HEK293 (cell line): ENCODE results near the gene ZNF432.
A peak's percentile ranks its signal among the peaks of the same experiment; 100 is the strongest.
"Not testable (repeated sequence)": the region's sequence is repeated elsewhere in the genome, so short reads cannot be mapped to it uniquely, and the experiment has no call there.

Experiments used
- CTCF ChIA-PET: fragments of 350-600 bp; formaldehyde crosslinking; extraction: SDS; loops from one replicate; lab custom pipeline; 2021; ENCODE audit warnings: antibody characterized with exemption; lab: Yijun Ruan, JAX
- POLR2A ChIA-PET: fragments of 300-600 bp; formaldehyde crosslinking; extraction: SDS; loops from one replicate; lab custom pipeline; 2020; ENCODE audit warnings: antibody characterized with exemption, inconsistent platforms; lab: Yijun Ruan, JAX
- H3K27ac ChIP-seq: fragments of 200-500 bp; sonication (Bioruptor generic); 2 replicates; pipeline ENCODE4 v1.5.1; 2014; ENCODE audit warnings: low read depth, low read length, control low read depth, inconsistent platforms; ENCODE audit errors: extremely low read depth
- H3K36me3 ChIP-seq, 2 experiments: fragments of 200-500 bp in 1 of 2; sonication (Bioruptor generic) in 1 of 2; 1 replicate in 1 of 2; 2 replicates in 1 of 2; pipeline ENCODE4 v1.5.1; 2014 to 2017; ENCODE audit warnings: inconsistent platforms in 2 of 2, low read length in 2 of 2; ENCODE audit not compliant: control insufficient read depth in 2 of 2, insufficient read depth in 1 of 2
- H3K4me1 ChIP-seq: fragments of 200-500 bp; sonication (Bioruptor generic); 2 replicates; pipeline ENCODE4 v1.5.1; 2014; ENCODE audit warnings: mild to moderate bottlenecking, low read length, inconsistent platforms; ENCODE audit not compliant: control insufficient read depth, insufficient read depth
- H3K4me3 ChIP-seq: 2 replicates; pipeline ENCODE4 v1.5.1; 2011; ENCODE audit warnings: low read depth, mild to moderate bottlenecking, control low read depth, low read length, moderate library complexity
- H3K9me3 ChIP-seq: fragments of 200-500 bp; sonication (Bioruptor generic); 2 replicates; pipeline ENCODE4 v1.5.1; 2014; ENCODE audit warnings: low read depth, low read length, inconsistent platforms; ENCODE audit not compliant: control insufficient read depth, insufficient read depth
- GLIS1 ChIP-seq: fragments of 450-650 bp; formaldehyde crosslinking; IDR thresholded peaks from 2 replicates; pipeline ENCODE4 v1.5.1; 2016; ENCODE audit warnings: missing biosample characterization, missing genetic modification characterization
- GLIS2 ChIP-seq: fragments of 450-650 bp; formaldehyde crosslinking; IDR thresholded peaks from 2 replicates; pipeline ENCODE4 v1.5.1; 2016; ENCODE audit warnings: missing biosample characterization, missing genetic modification characterization
- HOXD13 ChIP-seq: sonication (generic); formaldehyde crosslinking; IDR thresholded peaks from 2 replicates; pipeline ENCODE4 v1.8.0; 2022; ENCODE audit warnings: missing genetic modification reagents, borderline replicate concordance
- KLF16 ChIP-seq: fragments of 450-650 bp; formaldehyde crosslinking; IDR thresholded peaks from 2 replicates; pipeline ENCODE4 v1.5.1; 2017; ENCODE audit warnings: missing biosample characterization, missing genetic modification characterization
- PRDM1 ChIP-seq: fragments of 450-650 bp; formaldehyde crosslinking; IDR thresholded peaks from 2 replicates; pipeline ENCODE4; 2016; ENCODE audit warnings: missing biosample characterization, missing genetic modification characterization
- PRDM10 ChIP-seq: fragments of 450-650 bp; formaldehyde crosslinking; IDR thresholded peaks from 2 replicates; pipeline ENCODE4 v1.5.1; 2016; ENCODE audit warnings: missing biosample characterization, missing genetic modification characterization
- ZBTB11 ChIP-seq: fragments of 450-650 bp; formaldehyde crosslinking; conservative IDR thresholded peaks from 2 replicates; pipeline ENCODE4 v1.5.1; 2016; ENCODE audit warnings: low read depth, missing biosample characterization, missing genetic modification characterization
- ZBTB8A ChIP-seq: fragments of 450-650 bp; formaldehyde crosslinking; IDR thresholded peaks from 2 replicates; pipeline ENCODE4 v1.5.1; 2016; ENCODE audit warnings: missing biosample characterization, missing genetic modification characterization
- ZEB2 ChIP-seq: fragments of 450-650 bp; formaldehyde crosslinking; IDR thresholded peaks from 2 replicates; pipeline ENCODE4 v1.5.1; 2016; ENCODE audit warnings: missing biosample characterization, missing genetic modification characterization
- ZFHX2 ChIP-seq: fragments of 450-650 bp; formaldehyde crosslinking; conservative IDR thresholded peaks from 2 replicates; pipeline ENCODE4 v1.5.1; 2016; ENCODE audit warnings: missing biosample characterization, missing genetic modification characterization
- ZNF362 ChIP-seq: fragments of 450-650 bp; formaldehyde crosslinking; IDR thresholded peaks from 2 replicates; pipeline ENCODE4 v1.5.1; 2016; ENCODE audit warnings: missing biosample characterization, missing genetic modification characterization
- ZXDB ChIP-seq: fragments of 450-650 bp; formaldehyde crosslinking; IDR thresholded peaks from 2 replicates; pipeline ENCODE4 v1.5.1; 2016; ENCODE audit warnings: missing biosample characterization, missing genetic modification characterization
- TF ChIP-seq, protein P1 (sequence below): fragments of 450-650 bp; formaldehyde crosslinking; IDR thresholded peaks from 2 replicates; pipeline ENCODE4 v1.5.1; 2016; ENCODE audit warnings: missing biosample characterization, missing genetic modification characterization, low read depth

ZNF432 gene

DNA sequence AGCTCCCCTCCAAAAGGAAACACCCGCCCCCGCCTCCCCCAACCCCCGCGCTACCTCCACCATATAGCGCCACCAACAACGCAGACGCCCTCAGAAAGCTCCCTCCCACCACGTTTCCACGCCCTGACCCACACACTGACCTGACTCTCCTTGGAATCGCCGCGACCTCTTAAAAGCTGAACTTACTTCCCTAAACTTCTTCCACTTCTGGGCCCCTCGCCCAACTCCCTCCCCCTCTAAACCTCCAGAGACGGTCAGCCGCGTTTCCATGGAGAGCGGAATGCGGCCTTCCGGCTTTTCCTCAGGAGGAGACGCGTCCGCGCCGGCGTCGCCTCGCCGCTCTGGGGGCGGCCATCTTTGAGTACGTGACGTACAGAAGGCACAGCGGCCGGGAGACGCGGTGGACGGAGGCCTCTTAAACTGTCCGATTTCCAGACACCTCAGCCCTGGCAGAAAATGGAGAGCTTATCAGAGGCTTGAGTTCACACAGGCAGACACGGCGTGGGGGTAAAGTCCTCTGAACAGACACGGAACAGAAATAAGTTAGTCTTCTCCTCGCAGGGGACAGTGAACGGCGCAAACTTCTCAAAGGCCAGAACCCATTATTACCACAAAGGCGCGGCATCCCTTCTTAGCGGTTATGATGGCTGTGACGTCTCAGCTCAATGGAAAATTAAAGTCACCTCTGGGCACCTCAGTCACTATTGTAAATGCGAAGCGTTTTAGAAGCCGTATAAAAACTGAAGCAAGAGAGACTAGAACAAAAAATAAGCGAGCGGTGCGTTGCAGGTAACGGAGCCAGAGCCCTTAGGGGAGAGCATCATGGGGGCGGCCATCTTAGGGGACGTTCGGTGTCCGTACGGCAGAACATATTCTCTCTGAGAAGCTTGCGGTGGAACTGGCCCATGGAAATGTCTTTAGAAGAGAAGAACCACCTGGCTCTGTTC lies at the start of gene ZNF432 (continued):
- TF ChIP-seq PRDM10 (tag by site-specific recombination) (peak; percentile 55), ZEB2 (tag by site-specific recombination) (peak; percentile 33; the same call in 1 of the 2 replicates), HOXD13 (CRISPR knock-in tag) (no peak), ZBTB11 (tag by site-specific recombination) (peak; percentile 72)

DNA sequence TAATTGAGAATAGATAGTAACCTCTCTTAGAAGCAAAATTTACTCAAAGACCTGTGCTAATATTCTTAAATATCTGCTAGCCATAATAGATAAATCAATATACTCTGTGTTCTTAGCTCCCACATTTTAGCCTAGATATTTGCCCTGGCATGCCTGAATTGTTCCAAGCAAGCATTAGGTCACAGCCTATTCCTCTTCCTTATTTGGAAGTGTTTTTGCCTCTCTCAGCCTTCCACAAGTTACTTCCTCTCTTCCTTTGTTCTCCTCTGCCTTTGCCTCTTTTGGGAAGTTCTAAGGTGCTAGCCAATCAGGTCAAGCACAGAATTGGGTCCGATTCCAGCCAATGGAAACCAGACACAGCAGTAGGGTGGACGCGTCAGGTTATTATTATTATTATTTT lies 47.8 kb upstream of the ZNF432 start:
- H3K9me3 ChIP-seq, H3K4me3 ChIP-seq, H3K27ac ChIP-seq, CTCF ChIA-PET, H3K4me1 ChIP-seq, POLR2A ChIA-PET: not testable (repeated sequence)
- H3K36me3 ChIP-seq, result peaks cover 9 to 23% of the 10 kb centered on the region in 2 experiments; a peak in 2 of 3 replicates

DNA sequence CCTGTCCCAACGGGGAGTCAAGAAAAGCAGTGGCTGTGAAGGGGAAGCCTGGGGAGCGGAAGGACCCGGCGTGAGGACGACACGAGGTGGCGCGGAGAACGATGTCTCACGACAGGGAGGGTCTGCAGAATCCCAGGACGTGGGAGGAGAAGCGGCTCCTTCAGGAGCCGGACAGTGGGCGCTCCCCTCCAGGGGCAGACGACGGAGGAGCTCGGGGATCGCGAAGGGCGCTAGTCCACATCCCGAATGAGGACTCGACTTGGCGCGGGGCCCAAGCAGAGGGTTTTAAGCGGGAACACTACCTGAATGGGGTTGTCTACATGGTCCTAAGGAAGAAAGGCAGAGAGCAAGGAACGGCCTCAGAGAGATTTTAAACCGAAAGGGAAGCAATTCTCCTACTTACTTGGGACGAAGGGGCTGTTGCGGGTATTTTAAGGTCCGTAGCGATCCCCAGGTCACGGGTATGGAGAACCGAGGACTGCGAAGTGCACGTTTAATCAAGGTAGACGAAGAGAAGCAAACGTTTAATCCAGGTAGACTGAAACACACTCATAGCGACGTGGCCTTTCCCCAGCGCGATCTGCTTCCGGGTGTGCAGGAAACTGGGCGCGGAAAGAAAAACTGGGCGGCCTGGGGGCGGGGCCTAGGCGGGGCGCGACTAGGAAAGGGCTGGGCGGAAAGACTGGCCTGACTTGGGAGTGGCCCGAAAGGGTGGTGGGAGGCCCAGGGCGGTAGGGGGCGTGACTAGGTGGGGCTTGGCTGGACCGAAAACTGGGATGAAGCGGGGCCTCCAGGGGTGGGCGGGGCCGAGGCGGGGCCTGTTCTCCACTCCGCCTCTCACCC lies 46.8 kb upstream of the ZNF432 start, which contains the start of gene ZNF841:
ZNF841 (minus strand) TSS at position 594 of the 843 bp plus-strand sequence. CDS start 10,964 bp downstream, outside the sequence.
- H3K27ac ChIP-seq, result peak within 1 kb of the TSS; percentile 43; the same call in 1 of the 2 replicates
- peak; percentile 49; the same call in 1 of the 2 replicates for TF ChIP-seq ZNF362 (tag by site-specific recombination)
- TF ChIP-seq GLIS1 (tag by site-specific recombination), result peak; percentile 26; the same call in 1 of the 2 replicates
- TF ChIP-seq KLF16, result peak; percentile 51
- peak; percentile 45 for TF ChIP-seq ZFHX2 (tag by site-specific recombination)
- peak; percentile 33 for TF ChIP-seq PRDM10 (tag by site-specific recombination)
- TF ChIP-seq ZXDB, result peak; percentile 43; the same call in 1 of the 2 replicates
- TF ChIP-seq PRDM1 (tag by site-specific recombination), result peak; percentile 48; the same call in 1 of the 2 replicates
- TF ChIP-seq GLIS2 (tag by site-specific recombination), result peak; percentile 28; the same call in 1 of the 2 replicates
- TF ChIP-seq, protein P1, sequence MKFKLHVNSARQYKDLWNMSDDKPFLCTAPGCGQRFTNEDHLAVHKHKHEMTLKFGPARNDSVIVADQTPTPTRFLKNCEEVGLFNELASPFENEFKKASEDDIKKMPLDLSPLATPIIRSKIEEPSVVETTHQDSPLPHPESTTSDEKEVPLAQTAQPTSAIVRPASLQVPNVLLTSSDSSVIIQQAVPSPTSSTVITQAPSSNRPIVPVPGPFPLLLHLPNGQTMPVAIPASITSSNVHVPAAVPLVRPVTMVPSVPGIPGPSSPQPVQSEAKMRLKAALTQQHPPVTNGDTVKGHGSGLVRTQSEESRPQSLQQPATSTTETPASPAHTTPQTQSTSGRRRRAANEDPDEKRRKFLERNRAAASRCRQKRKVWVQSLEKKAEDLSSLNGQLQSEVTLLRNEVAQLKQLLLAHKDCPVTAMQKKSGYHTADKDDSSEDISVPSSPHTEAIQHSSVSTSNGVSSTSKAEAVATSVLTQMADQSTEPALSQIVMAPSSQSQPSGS (tag by site-specific recombination), result no peak
- TF ChIP-seq ZBTB8A (tag by site-specific recombination), result peak; percentile 78

More for the DNA sequence above, 46.8 kb upstream of the ZNF432 start, which contains the start of gene ZNF841:
- ChIA-PET CTCF (no interaction called here), POLR2A (interaction anchor here (0.9 kb wide), 1 partner anchor 94 kb away, joined by 7 read pairs; no protein-coding TSS in a partner anchor)
- peaks cover 2% of the 10 kb centered on the region for H3K9me3 ChIP-seq
- H3K36me3 ChIP-seq, result peaks cover 9 to 32% of the 10 kb centered on the region in 2 experiments; a peak in 2 of 3 replicates
- H3K4me1 ChIP-seq, result no peaks in the 10 kb centered on the region
- peak within 1 kb of the TSS; percentile 92 for H3K4me3 ChIP-seq
